Prostate gland (tissue), 2 donors: ENCODE measurements around the gene PARD6A. TPM values are rescaled to one million over a fixed set of nuclear protein-coding genes. Genes with fewer than 3 reads are reported as not detected.

Source experiments
- DNase-seq: peaks from one replicate; pipeline ENCODE4 v3.0.0-alpha.2; 2019; ENCODE audit warnings: low spot score
- H3K27ac ChIP-seq, 2 donors: fragments of 200-600 bp; sonication (generic); 2 replicates each; pipeline ENCODE4 v1.5.1; 2017 to 2019
- H3K27me3 ChIP-seq: fragments of 200-600 bp; sonication (generic); replicated peaks from 2 replicates; pipeline ENCODE4 v1.5.1; 2019; ENCODE audit not compliant: insufficient read depth
- H3K36me3 ChIP-seq, 2 donors: fragments of 200-600 bp; sonication (generic); 1 replicate in 1 of 2; 2 replicates in 1 of 2; pipeline versions ENCODE4 v1.5.1 to v1.8.1; 2017 to 2019
- H3K4me1 ChIP-seq: fragments of 200-600 bp; sonication (generic); replicated peaks from 2 replicates; pipeline ENCODE4 v1.5.1; 2019
- H3K4me3 ChIP-seq, 2 donors: fragments of 200-600 bp; sonication (generic); 2 replicates each; pipeline ENCODE4 v1.5.1; 2017 to 2019
- H3K9me3 ChIP-seq: fragments of 200-600 bp; sonication (generic); 2 replicates; pipeline ENCODE4 v1.5.1; 2017
- CTCF ChIP-seq, 4 experiments: fragments of 200-600 bp in 2 of 4; fragments of 450-650 bp in 2 of 4; sonication (generic) in 2 of 4; IDR thresholded peaks; 1 replicate in 3 of 4; 2 replicates in 1 of 4; pipeline ENCODE4 v1.5.1; 2016 to 2019; ENCODE audit warnings: antibody characterized with exemption in 4 of 4, mild to moderate bottlenecking in 2 of 4, moderate library complexity in 2 of 4
- POLR2A ChIP-seq: fragments of 450-650 bp; IDR thresholded peaks from one replicate; pipeline ENCODE4 v1.6.1; 2016; ENCODE audit warnings: antibody characterized with exemption, mild to moderate bottlenecking
- POLR2AphosphoS5 ChIP-seq: sonication (generic); formaldehyde crosslinking; IDR thresholded peaks from one replicate; pipeline ENCODE4 v1.6.1; 2017; ENCODE audit warnings: antibody characterized with exemption
- WGBS: methylation state at CpG from one replicate; pipeline ENCODE4 v1.1.5; 2018; 5-methylcytosine and 5-hydroxymethylcytosine counted together
- intact Hi-C: fragments of 100-400 bp; cut with DNase I; formaldehyde crosslinking; loops from one replicate; pipeline ENCODE4 v1.14.2; 2022
- total RNA-seq, 2 donors: library from RNA; depleted of rRNA; stranded (reverse); fragments of >200 nt; gene quantifications; one replicate each; pipeline ENCODE4 v1.1.0, GENCODE V29; 2016

Gene PARD6A
- total RNA-seq, 2 donors from 2014 or later: 3.4 to 13.7 TPM

GRCh38 chr16:67697422-67698185 lies 36.8 kb downstream of the PARD6A start:
- Histone ChIP-seq H3K4me3 (no peak overlapping the region), H3K9me3 (no peaks in the 10 kb centered on the region), H3K27ac (no peak overlapping the region), H3K27me3 (no peaks in the 10 kb centered on the region), H3K36me3 (no peaks in the 10 kb centered on the region), H3K4me1 (no peaks in the 10 kb centered on the region)
- no peak for TF ChIP-seq POLR2AphosphoS5
- no peak for TF ChIP-seq CTCF (IDR thresholded peaks at IDR 0.05)
- no peak for TF ChIP-seq POLR2A
- 83% methylated on average over 4 of the region's 4 CpGs for WGBS
- intact Hi-C loops: no loop called here
- DNase-seq: no peak

GRCh38 chr16:67699265-67699664 lies 38.5 kb downstream of the PARD6A start:
- TF ChIP-seq POLR2A (no peak), CTCF (IDR thresholded peaks at IDR 0.05) (no peak), POLR2AphosphoS5 (no peak)
- no peaks in the 10 kb centered on the region for H3K9me3 ChIP-seq
- no peaks in the 10 kb centered on the region for H3K36me3 ChIP-seq
- no peak overlapping the region for H3K27ac ChIP-seq
- intact Hi-C loops: no loop called here
- no peak for DNase-seq
- no peak overlapping the region for H3K4me3 ChIP-seq
- H3K4me1 ChIP-seq: no peaks in the 10 kb centered on the region
- no peaks in the 10 kb centered on the region for H3K27me3 ChIP-seq
- WGBS: 98% methylated on average over 7 of the region's 7 CpGs

DNA sequence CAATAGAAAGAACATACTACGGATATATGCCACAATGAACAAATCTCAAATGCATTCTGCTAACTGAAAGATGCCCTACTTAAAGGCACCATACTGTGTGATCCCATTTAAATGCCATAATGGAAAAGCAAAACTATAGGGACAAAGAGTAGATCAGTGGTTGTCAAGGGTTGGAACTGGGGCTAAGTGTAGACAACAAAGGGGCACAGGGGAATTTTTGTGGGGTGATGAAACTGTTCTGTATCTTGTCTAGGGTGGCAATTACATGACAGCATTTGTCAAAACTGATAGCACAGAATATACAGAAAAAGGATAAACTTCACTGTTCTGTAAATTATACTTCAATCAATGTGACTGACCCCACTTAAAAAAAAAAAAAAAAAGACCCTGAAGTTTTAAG lies 40.7 kb downstream of the PARD6A start:
- intact Hi-C loops: no loop called here
- no peak for DNase-seq
- no peak overlapping the region for H3K27ac ChIP-seq
- H3K27me3 ChIP-seq: no peaks in the 10 kb centered on the region
- H3K9me3 ChIP-seq: no peaks in the 10 kb centered on the region
- H3K36me3 ChIP-seq: no peaks in the 10 kb centered on the region
- TF ChIP-seq CTCF (IDR thresholded peaks at IDR 0.05) (no peak), POLR2A (no peak), POLR2AphosphoS5 (no peak)
- no peak overlapping the region for H3K4me3 ChIP-seq
- WGBS: 100% methylated on average over 1 of the region's 1 CpG
- H3K4me1 ChIP-seq: no peaks in the 10 kb centered on the region

DNA sequence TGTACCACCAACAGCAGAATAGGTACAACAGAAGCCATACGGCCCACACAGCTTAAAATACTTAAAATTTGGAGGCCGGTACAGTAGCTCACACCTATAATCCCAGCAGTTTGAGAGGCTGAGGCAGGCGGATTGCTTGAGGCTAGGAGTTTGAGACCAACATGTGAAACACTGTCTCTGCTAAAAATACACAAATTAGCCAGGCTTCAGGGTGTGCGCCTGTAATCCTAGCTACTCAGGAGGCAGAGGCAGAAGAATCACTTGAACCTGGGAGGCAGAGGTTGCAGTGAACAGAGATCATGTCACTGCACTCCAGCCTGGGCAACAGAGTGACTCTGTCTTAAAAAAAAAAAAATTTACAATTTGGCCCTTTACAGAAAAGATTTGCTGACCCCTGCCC lies 41.4 kb downstream of the PARD6A start:
- 89% methylated on average over 4 of the region's 4 CpGs for WGBS
- Histone ChIP-seq H3K27ac (no peak overlapping the region), H3K4me3 (no peak overlapping the region), H3K27me3 (no peaks in the 10 kb centered on the region), H3K9me3 (no peaks in the 10 kb centered on the region), H3K36me3 (no peaks in the 10 kb centered on the region), H3K4me1 (no peaks in the 10 kb centered on the region)
- no peak for DNase-seq
- no peak for TF ChIP-seq POLR2A
- TF ChIP-seq POLR2AphosphoS5: no peak
- no peak for TF ChIP-seq CTCF (IDR thresholded peaks at IDR 0.05)
- intact Hi-C loops: no loop called here

- Histone ChIP-seq H3K27me3 (no peaks in the 10 kb centered on the region), H3K9me3 (no peaks in the 10 kb centered on the region), H3K4me3 (no peak overlapping the region), H3K27ac (no peak overlapping the region), H3K4me1 (no peaks in the 10 kb centered on the region), H3K36me3 (no peaks in the 10 kb centered on the region)
- WGBS: 75% methylated on average over 2 of the region's 2 CpGs
- no peak for DNase-seq
- intact Hi-C loops: no loop called here
- TF ChIP-seq CTCF (IDR thresholded peaks at IDR 0.05) (no peak), POLR2AphosphoS5 (no peak), POLR2A (no peak)
Observed at GRCh38 chr16:67703626-67704025, 42.9 kb downstream of the PARD6A start.
